HG03342 (cell line): ENCODE measurements around the gene APOB.
"Not testable (repeated sequence)": the region's sequence is repeated elsewhere in the genome, so short reads cannot be mapped to it uniquely, and the experiment has no call there.

Source experiments
- ATAC-seq: cut with Tn5 transposase; IDR thresholded peaks from one replicate; pipeline ENCODE4 v1.9.1; 2021; ENCODE audit warnings: mild to moderate bottlenecking, moderate library complexity; ENCODE audit not compliant: unreplicated experiment

Gene APOB

GRCh38 chr2:21034156-21034971 is 9.5 kb downstream of the APOB start:
- ATAC-seq: no peak

GRCh38 chr2:21033237-21034155 is 10.4 kb downstream of the APOB start:
- no peak for ATAC-seq

- ATAC-seq: no peak
These were observed 11.3 kb downstream of the APOB start for GRCh38 chr2:21032338-21033236.

- no peak for ATAC-seq
These were observed 12.6 kb downstream of the APOB start for GRCh38 chr2:21030983-21031968.

- ATAC-seq: no peak
These were observed 14.4 kb downstream of the APOB start for GRCh38 chr2:21029519-21029918.

GRCh38 chr2:21028951-21029350 is 14.9 kb downstream of the APOB start:
- not testable (repeated sequence) for ATAC-seq

- no peak for ATAC-seq
These were observed 15.6 kb downstream of the APOB start for GRCh38 chr2:21028021-21028947.

GRCh38 chr2:21026479-21027282 is 17.2 kb downstream of the APOB start:
- no peak for ATAC-seq

- no peak for ATAC-seq
These were observed 18.0 kb downstream of the APOB start for GRCh38 chr2:21025690-21026478.

GRCh38 chr2:21024722-21025389 is 19.0 kb downstream of the APOB start:
- no peak for ATAC-seq

- ATAC-seq: no peak
These were observed 19.7 kb downstream of the APOB start for GRCh38 chr2:21024198-21024597.

- ATAC-seq: no peak
These were observed 20.3 kb downstream of the APOB start for GRCh38 chr2:21023419-21024181.

- ATAC-seq: no peak
These were observed 21.0 kb downstream of the APOB start for GRCh38 chr2:21022792-21023367.

- no peak for ATAC-seq
These were observed 22.4 kb downstream of the APOB start for GRCh38 chr2:21021430-21021829.

GRCh38 chr2:21020668-21021288 is 23.1 kb downstream of the APOB start:
- ATAC-seq: no peak
